ENCODE measurements around the gene RCC1. TPM values are rescaled to one million over a fixed set of nuclear protein-coding genes. Genes with fewer than 3 reads are reported as not detected.

The RCC1 gene
- polyA plus RNA-seq, 1 donor (not counting 4 experiments of a cell fraction or from before 2014, with no cell fraction given) = 38.6 TPM

DNA sequence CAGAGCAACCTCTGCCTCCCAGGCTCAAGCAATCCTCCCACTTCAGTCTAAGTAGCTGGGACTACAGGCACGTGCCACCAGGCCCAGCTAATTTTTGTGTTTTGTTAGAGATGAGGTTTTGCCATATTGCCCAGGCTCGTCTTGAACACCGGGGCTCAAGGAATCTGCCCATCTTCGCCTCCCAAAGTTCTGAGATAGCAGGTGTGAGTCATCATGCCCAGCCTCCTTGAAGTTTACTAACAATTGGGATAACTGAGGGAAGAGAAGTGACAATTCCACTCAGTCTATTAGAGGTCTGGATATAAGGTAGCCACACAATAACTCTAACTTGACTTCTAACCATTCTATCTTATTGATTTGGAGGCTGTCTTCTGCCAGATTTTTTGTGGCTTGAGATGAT, 6.3 kb upstream of the RCC1 start:
- Histone ChIP-seq H4K20me1 (ENCODE audit: control insufficient read depth, extremely low read depth, insufficient read depth, low read length) (no peaks in the 10 kb centered on the region), H3K79me2 (ENCODE audit: control insufficient read depth, insufficient read depth, low read length) (no peaks in the 10 kb centered on the region), H3K9me1 (ENCODE audit: control insufficient read depth, extremely low read depth, insufficient read depth, low read length) (no peaks in the 10 kb centered on the region), H3K9me3 (ENCODE audit: control insufficient read depth, low read depth, low read length) (no peaks in the 10 kb centered on the region), H3K36me3 (ENCODE audit: control insufficient read depth in 2 of 2, extremely low read depth in 1 of 2, insufficient read depth in 2 of 2, low read length in 2 of 2) (peaks cover 6 to 10% of the 10 kb centered on the region in 2 experiments), H3K27me3 (ENCODE audit: control insufficient read depth, extremely low read depth, insufficient read depth, low read length) (no peaks in the 10 kb centered on the region), H3K9ac (ENCODE audit: control insufficient read depth, extremely low read depth, insufficient read depth, low read length) (no peak overlapping the region), H3K27ac (ENCODE audit: control insufficient read depth, insufficient read depth, low read length) (no peak overlapping the region), H3K4me3 (ENCODE audit: control insufficient read depth in 2 of 3, extremely low read depth in 1 of 3, insufficient read depth in 2 of 3, low read depth in 1 of 3, low read length in 3 of 3) (no peak overlapping the region), H3K4me1 (ENCODE audit: control insufficient read depth, extremely low read depth, insufficient read depth, low read length) (no peaks in the 10 kb centered on the region), H3K4me2 (ENCODE audit: control insufficient read depth, extremely low read depth, insufficient read depth, low read depth, low read length) (no peak overlapping the region), H2AFZ (ENCODE audit: control insufficient read depth, low read length) (no peak overlapping the region)
- no peak for DNase-seq (ENCODE audit: low read depth, low spot score)
- dilution Hi-C loops (cut with MboI; ENCODE audit: extremely low pct_ligation_motif_present, low sequenced_read_pairs) = no loop called here
- TF ChIP-seq EZH2 (IDR thresholded peaks at IDR 0.05; ENCODE audit: low read length) = no peak
- TF ChIP-seq, protein P1, sequence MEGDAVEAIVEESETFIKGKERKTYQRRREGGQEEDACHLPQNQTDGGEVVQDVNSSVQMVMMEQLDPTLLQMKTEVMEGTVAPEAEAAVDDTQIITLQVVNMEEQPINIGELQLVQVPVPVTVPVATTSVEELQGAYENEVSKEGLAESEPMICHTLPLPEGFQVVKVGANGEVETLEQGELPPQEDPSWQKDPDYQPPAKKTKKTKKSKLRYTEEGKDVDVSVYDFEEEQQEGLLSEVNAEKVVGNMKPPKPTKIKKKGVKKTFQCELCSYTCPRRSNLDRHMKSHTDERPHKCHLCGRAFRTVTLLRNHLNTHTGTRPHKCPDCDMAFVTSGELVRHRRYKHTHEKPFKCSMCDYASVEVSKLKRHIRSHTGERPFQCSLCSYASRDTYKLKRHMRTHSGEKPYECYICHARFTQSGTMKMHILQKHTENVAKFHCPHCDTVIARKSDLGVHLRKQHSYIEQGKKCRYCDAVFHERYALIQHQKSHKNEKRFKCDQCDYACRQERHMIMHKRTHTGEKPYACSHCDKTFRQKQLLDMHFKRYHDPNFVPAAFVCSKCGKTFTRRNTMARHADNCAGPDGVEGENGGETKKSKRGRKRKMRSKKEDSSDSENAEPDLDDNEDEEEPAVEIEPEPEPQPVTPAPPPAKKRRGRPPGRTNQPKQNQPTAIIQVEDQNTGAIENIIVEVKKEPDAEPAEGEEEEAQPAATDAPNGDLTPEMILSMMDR (optimal IDR thresholded peaks at IDR 0.05 in 1 of 3, IDR thresholded peaks at IDR 0.05 in 1 of 3, conservative IDR thresholded peaks at IDR 0.05 in 1 of 3; ENCODE audit: extremely low read depth in 1 of 3, insufficient read depth in 2 of 3, low read length in 3 of 3) = no peak
- FAIRE-seq = no peak

DNA sequence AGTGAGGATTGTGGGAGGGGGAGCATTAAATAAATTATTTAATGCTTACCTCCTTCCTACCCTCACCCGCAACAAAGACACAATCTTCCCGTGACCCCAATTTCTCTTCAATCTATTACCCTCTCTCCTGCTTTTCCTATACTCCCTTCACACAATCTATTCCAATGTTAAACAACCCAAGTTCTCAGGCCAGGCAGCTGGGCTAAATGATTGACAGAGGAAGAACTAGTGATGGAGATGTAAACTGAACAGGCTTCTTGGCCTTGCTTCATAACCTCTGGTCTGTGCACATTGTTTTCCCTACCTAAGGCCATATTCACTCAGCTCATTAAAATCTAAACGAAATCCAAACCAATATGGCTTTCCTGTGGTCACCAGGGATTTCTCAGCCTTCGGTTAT, 3.9 kb upstream of the RCC1 start:
- FAIRE-seq (no peak), DNase-seq (ENCODE audit: low read depth, low spot score) (no peak)
- no peaks in the 10 kb centered on the region for H3K4me1 ChIP-seq (ENCODE audit: control insufficient read depth, extremely low read depth, insufficient read depth, low read length)
- dilution Hi-C loops (cut with MboI; ENCODE audit: extremely low pct_ligation_motif_present, low sequenced_read_pairs) = no loop called here
- peaks cover 12% of the 10 kb centered on the region for H3K79me2 ChIP-seq (ENCODE audit: control insufficient read depth, insufficient read depth, low read length)
- no peaks in the 10 kb centered on the region for H3K27me3 ChIP-seq (ENCODE audit: control insufficient read depth, extremely low read depth, insufficient read depth, low read length)
- no peak overlapping the region for H3K4me3 ChIP-seq (ENCODE audit: control insufficient read depth in 2 of 3, extremely low read depth in 1 of 3, insufficient read depth in 2 of 3, low read depth in 1 of 3, low read length in 3 of 3)
- H3K9me1 ChIP-seq (ENCODE audit: control insufficient read depth, extremely low read depth, insufficient read depth, low read length) = no peaks in the 10 kb centered on the region
- no peak for TF ChIP-seq EZH2 (IDR thresholded peaks at IDR 0.05; ENCODE audit: low read length)
- TF ChIP-seq, protein P1 (optimal IDR thresholded peaks at IDR 0.05 in 1 of 3, IDR thresholded peaks at IDR 0.05 in 1 of 3, conservative IDR thresholded peaks at IDR 0.05 in 1 of 3; ENCODE audit: extremely low read depth in 1 of 3, insufficient read depth in 2 of 3, low read length in 3 of 3) = no peak
- H3K27ac ChIP-seq (ENCODE audit: control insufficient read depth, insufficient read depth, low read length) = no peak overlapping the region
- no peaks in the 10 kb centered on the region for H4K20me1 ChIP-seq (ENCODE audit: control insufficient read depth, extremely low read depth, insufficient read depth, low read length)
- H3K9ac ChIP-seq (ENCODE audit: control insufficient read depth, extremely low read depth, insufficient read depth, low read length) = no peak overlapping the region
- peaks cover 4 to 10% of the 10 kb centered on the region in 2 experiments for H3K36me3 ChIP-seq (ENCODE audit: control insufficient read depth in 2 of 2, extremely low read depth in 1 of 2, insufficient read depth in 2 of 2, low read length in 2 of 2)
- no peak overlapping the region for H3K4me2 ChIP-seq (ENCODE audit: control insufficient read depth, extremely low read depth, insufficient read depth, low read depth, low read length)
- no peak overlapping the region for H2AFZ ChIP-seq (ENCODE audit: control insufficient read depth, low read length)
- H3K9me3 ChIP-seq (ENCODE audit: control insufficient read depth, low read depth, low read length) = no peaks in the 10 kb centered on the region

Data from keratinocyte (primary cell).